Measurements from ENCODE around the gene USP12.

GRCh38 chr13:27158335-27158734, 13.3 kb downstream of the USP12 start:
- TF ChIP-seq CTCF (IDR thresholded peaks at IDR 0.05; ENCODE audit: low read depth, low read length) (no peak), EZH2phosphoT487 (IDR thresholded peaks at IDR 0.05; ENCODE audit: low read depth) (no peak)

All from OCI-LY3 (cell line).